Right renal cortex interstitium (tissue), 3 donors: ENCODE measurements around the gene TBL3. TPM values are rescaled to one million over a fixed set of nuclear protein-coding genes. Genes with fewer than 3 reads are reported as not detected.

Source experiments
- DNase-seq, 3 donors: peaks; one replicate each; pipeline ENCODE4 v3.0.0-alpha.2; 2013; ENCODE audit warnings: low read depth in 3 of 3, low spot score in 2 of 3
- polyA plus RNA-seq, 3 donors: library from polyadenylated mRNA; unstranded; fragments of 120-200 nt; gene quantifications; one replicate each; pipeline ENCODE4 v1.2.1, GENCODE V29; 2013; ENCODE audit not compliant: insufficient read length in 3 of 3

The TBL3 gene
- polyA plus RNA-seq, 3 donors = 27.4 to 34.3 (median 32.0) TPM

DNA sequence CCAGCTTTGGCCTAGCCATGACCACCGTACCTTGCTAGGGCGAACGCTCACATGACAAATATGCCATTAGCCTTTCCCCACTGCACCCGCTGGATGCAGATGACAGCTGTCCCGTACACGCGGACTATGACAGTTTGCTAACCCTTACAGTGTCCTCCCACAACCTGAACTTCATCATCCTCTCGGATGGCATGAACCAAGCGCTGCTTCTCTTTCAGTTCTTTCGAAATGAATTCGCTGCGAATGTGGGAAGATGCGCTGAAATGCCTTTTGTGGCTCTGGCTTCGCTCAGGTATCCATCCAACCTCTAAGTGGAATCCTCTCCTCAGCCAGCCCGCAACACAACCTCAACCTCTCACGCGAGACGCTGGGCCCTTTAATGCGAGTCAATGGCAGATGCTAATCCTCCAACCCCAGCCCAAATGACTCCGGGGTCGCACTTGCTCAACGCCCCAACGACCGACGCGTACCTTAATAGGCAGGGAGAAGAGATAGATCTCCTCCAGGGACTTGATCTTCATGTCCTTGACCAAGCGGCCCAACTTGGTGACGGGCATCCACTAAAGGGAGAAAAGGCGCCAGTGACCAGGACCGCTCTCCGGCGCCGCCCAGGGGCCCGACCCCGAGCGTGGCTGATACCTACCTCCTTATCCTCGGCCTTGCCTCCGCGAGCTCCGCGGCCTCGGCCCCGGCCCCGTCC is 7.9 kb upstream of the TBL3 start:
- no peak for DNase-seq

DNA sequence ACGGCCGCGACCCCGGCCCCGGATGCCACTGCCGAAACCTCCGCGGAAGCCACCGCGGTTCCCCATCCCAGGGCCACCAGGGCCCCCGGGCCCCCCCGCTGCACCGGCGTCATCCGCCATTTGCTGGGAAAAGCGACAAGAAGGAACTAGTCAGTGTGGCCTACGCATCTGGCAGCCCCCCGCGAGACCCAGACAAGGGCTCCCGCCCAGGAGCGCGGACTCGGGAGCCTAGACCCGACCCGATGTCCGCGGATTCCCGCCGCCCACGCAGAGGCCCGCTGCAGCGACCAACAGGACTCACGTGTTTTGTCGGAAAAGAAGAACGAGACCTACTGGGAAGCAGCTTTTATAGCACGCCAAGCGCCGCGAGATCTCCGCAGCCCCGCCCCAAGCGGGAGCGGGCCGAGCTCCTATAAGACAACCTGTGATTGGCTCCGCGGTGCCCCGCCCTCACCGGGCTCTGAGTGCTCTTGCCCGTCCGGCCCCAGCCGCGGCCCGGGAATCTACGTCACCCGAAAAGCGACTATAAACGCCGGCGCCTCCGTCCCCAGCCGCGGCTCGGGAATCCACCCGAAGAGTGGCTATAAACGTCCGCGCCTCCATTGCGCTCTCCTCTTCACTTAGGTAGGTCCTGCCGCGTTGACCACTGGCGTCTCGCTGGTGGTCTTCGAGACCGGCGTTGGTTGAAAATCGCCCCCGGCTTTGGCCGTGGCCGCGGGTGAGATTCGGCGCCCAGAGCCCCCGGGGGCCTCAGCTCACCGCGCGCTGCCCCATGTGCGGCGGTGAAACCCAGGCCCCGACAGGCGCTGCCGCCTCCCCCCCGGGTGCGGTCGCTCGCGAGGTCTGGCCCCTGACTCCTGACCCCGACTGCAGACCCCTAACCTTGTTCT is 7.1 kb upstream of the TBL3 start, which contains the start of gene RPS2:
Gene RPS2 (minus strand): TSS at position 321 of the 890 bp plus-strand sequence. CDS start 201 bp downstream, at position 120.
- peak; percentile 93 to 97 (median 94) for DNase-seq

DNA sequence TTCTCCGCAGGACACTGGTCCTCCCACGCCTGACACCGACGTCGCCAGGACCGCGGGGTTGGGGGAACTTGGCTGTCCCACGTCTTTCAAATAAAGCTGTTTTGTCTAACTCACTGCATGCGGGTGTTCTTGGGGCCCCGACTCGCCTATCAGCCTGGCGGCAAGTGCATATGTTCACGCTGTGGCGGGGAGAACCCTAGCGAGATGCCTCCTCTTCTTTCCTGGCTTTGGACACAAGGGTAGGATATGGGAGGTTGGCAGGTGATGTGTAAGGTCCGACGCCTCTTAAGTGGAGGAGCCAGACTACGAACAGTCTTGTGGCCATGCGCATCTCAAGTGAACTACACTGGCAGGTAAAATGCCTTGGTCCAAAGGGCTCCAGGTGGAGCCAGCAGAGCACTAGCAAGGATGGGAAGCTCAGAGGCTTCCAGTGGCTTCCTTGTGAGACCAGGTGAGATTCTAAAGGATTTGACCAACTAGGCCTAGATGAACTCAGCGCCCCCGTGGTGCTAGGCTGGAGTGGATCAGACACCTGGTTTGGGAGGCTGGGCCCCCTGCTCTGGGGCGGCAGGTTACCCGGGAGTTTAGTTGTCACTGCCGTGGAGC is 6.4 kb upstream of the TBL3 start:
- no peak for DNase-seq

DNA sequence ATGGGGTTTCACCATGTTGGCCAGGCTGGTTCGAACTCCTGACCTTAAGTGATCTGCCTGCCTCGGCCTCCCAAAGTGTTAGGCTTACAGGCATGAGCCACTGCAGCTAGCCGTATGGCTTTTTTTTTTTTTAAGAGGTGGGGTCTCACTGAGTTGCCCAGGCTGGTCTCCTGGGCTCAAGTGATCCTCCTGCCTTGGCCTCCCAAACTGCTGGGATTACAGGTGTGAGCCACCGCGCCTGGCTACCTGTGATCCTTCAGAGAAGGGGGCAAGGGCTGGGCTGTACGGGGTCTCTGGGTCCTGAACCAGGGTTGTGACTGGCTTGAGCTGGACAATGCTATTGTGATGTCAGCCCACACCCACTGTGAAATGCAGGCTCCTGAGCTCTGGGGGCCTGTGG is 5.4 kb upstream of the TBL3 start, which contains the start of gene RNF151:
Gene RNF151 (plus strand): TSS at position 397 of the 400 bp plus-strand sequence. CDS start 26 bp downstream, outside the sequence.
- DNase-seq = no peak

DNA sequence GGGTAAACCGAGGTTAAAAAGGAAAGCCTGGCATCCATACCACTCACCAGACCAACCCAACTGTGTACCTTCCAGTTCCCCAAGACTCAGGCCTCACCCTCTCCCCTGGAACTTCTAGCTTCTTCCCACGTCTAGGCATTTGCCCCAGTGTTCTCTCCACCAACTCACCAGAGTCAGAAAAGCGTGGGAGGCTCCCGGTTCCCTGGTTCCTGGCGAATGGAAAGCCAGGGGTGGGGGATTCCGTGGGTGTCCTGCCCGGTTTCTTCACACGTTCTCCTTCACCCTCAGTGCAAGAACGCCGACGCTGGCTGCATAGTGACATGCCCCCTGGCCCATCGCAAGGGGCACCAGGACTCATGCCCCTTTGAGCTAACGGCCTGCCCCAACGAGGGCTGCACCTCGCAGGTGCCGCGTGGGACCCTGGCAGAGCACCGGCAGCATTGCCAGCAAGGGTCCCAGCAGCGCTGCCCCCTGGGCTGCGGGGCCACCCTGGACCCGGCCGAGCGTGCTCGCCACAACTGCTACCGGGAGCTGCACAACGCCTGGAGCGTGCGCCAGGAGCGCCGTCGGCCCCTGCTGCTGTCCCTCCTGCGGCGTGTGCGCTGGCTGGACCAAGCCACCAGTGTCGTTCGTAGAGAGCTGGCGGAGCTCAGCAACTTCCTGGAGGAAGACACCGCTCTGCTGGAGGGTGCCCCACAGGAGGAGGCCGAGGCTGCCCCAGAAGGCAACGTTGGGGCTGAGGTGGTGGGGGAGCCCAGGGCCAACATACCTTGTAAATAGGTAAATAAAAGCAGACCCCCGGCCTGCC is 3.5 kb upstream of the TBL3 start:
- DNase-seq = no peak

DNA sequence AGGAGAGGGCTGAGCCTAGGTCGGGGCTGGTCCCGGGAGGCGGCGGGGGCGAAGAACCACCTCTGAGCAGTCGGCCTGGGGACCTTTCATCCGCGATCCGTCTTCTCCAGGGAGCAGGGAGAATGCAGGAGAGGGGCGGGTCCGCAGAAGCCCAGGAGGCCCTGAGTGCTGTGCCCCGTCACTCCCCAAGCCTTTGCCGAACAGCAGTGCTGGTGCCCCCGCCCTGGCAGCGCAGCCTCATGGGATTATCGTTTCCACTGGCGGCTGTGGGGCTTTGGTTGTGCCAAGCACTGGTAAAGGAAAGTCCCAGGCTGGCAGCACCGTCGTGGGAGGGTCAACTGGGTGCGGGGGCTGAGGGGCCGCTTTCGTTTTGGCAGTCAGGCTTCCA is 631 bp downstream of the TBL3 start:
- DNase-seq = no peak

DNA sequence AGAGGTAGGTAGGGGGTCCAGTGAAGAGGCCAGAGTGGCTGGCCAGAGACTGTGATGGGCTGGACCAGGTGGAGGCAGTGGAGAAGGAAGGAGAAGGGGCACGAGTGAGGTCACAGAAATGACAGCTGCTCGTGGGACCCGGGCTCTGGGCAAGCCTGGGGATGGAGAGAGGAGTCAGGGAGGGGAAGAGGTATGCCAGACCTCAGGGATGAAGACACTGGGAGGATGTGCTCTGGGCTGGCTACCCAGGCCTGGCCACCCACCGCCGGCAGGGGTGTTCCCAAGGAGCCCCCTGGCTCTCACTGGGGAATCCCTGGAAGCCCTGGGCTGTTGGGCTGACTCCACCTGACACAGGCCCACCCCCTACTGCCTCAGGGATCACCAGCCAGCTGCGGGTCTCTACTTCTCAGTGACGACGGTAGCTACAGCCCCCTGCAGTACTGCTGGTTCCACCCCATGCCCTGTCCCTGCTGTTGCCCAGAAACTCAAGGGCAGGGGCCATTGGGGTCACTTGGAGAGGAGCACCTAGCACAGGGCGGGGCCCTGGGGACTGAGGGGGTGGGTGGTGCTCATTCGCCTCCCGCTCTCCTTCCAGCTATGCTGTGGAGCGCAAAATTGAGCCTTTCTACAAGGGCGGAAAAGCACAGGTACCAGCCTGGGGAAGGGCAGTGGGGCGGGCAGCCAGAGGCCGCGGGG is 1.8 kb downstream of the TBL3 start:
- DNase-seq = no peak

DNA sequence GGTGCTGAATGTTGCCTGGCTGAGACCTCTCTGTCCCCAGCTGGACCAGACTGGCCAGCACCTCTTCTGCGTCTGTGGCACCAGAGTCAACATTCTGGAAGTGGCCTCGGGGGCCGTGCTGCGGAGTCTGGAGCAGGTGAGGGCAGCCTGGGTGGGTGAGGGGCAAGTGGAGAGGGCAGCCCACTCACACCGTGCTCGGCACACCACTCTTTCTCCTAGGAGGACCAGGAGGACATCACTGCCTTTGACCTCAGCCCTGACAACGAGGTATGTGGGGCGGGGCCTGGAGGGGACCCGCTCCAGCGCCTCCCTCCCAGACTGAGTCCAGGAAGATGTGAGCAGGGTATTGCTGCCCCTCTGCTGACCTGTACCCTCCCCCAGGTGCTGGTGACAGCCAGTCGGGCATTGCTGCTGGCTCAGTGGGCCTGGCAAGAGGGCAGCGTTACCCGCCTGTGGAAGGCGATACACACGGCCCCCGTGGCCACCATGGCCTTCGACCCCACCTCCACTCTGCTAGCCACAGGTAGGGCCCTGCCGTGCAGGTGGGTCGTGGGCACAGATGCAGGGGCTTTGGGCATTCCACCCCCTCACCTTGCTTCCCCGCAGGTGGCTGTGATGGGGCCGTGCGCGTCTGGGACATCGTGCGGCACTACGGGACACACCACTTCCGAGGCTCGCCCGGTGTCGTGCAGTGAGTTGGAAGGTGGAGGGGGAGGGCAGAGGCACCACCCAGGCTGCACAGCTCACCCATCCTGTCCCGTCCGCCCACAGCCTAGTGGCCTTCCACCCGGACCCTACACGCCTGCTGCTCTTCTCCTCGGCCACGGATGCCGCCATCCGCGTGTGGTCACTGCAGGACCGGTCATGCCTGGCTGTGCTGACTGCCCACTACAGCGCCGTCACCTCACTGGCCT is 2.6 kb downstream of the TBL3 start:
- no peak for DNase-seq

DNA sequence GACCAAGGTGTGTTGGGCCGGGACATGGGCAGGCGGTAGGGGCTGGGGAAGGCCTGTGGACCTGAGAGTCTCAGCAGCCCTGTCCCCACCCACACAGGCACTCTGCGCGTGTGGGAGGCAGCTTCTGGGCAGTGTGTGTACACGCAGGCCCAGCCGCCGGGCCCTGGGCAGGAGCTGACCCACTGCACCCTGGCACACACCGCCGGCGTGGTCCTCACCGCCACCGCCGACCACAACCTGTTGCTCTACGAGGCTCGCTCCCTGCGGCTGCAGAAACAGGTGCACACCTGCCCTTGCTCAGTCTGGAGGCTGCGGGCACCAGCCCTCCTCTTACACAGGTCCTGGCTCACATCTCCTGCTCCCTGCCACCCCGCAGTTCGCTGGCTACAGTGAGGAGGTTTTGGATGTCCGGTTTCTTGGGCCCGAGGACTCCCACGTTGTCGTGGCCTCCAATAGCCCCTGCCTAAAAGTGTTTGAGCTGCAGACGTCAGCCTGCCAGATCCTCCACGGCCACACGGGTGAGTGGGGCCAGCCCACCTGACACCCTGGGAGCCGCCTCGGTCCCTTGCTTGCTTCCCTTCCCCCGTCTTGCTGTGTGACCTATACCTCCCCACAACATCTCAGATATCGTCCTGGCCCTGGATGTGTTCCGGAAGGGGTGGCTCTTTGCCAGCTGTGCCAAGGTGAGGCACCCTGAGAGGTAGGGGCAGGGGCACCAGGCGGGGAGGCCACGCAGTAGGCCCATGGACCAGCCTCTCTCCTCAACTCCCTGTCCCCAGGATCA is 3.8 kb downstream of the TBL3 start:
- no peak for DNase-seq

DNA sequence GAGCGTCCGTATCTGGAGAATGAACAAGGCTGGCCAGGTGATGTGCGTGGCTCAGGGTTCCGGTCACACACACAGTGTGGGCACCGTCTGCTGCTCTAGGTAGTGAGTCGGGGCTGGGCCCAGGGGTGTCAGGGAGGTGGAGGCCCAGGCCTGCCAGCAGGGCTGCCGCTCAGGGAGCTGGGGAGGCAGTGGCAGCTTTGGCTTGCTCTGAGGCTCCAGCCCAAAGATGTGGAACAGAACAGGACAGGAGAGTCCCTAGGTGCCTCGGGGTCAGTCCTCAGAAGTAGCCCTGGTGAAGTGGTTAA is 4.3 kb downstream of the TBL3 start:
- no peak for DNase-seq

DNA sequence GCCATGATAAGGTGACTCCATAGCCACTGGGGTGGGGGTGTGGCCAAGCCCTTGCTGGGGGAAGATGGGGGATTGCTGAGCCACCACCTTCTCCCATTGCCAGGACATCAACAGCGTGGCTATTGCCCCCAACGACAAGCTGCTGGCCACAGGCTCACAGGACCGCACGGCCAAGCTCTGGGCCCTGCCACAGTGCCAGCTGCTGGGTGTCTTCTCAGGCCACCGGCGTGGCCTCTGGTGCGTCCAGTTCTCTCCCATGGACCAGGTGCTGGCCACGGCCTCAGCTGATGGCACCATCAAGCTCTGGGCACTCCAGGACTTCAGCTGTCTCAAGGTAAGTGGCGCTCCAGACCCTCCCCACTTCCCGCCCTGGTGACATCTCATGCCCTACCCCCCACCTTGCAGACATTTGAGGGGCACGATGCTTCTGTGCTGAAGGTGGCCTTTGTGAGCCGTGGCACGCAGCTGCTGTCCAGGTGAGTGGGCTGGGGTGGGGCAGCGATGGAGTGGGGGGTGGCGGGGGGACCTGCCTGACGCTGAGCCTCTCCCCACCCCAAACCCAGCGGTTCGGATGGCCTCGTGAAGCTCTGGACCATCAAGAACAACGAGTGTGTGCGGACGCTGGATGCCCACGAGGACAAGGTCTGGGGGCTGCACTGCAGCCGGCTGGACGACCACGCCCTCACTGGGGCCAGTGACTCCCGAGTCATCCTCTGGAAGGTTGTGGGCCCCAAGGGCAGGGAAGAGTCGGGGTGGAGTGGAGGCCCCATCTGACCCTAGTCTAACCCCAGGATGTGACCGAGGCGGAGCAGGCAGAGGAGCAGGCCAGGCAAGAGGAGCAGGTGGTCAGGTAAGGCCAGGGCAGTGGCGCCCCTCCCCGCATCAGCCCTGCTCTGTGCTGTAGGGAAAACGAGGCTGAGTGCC is 5.4 kb downstream of the TBL3 start:
- DNase-seq = no peak

DNA sequence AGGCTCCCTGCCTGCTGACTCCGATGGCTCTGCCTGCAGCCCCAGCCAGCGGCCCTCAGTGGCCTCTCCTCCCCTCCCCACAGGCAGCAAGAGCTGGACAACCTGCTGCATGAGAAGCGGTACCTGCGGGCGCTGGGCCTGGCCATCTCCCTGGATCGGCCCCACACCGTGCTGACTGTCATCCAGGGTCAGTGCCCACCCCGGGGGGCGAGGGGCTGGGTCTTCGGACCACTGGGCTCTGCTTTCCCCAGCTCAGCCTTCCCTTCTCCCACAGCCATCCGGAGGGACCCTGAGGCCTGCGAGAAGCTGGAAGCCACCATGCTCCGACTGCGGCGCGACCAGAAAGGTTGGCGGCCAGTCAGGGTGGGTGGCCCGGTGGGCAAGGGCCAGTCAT is 6.0 kb downstream of the TBL3 start:
- no peak for DNase-seq

DNA sequence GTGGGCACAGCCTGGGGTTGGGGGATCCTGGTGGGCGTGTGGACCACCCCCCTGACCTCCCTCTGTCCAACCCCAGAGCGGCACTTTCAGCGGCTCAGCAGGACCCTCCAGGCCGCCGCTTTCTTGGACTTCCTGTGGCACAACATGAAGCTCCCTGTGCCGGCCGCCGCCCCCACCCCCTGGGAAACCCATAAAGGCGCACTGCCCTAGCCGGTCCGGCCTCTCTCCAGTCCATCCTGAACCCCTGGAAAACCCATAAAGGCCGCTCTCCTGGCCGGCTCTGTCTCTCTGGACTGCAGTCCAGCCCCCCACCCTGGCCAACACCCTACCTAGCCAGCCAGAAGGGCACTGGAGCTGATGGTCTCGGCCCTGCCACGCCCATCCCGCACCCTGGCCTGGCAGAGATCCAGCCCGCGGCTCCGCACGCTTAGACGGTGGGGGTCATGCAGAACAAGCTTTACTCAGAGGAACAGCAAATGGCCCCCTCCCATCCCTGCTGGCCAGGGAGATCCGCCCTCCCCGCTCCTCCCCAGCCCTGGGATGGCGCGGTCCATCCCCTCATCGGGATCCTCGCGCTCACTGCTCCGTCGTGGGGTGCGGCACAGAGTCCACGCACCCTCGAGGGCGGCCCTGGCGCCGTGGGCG is 6.7 kb downstream of the TBL3 start:
- no peak for DNase-seq

DNA sequence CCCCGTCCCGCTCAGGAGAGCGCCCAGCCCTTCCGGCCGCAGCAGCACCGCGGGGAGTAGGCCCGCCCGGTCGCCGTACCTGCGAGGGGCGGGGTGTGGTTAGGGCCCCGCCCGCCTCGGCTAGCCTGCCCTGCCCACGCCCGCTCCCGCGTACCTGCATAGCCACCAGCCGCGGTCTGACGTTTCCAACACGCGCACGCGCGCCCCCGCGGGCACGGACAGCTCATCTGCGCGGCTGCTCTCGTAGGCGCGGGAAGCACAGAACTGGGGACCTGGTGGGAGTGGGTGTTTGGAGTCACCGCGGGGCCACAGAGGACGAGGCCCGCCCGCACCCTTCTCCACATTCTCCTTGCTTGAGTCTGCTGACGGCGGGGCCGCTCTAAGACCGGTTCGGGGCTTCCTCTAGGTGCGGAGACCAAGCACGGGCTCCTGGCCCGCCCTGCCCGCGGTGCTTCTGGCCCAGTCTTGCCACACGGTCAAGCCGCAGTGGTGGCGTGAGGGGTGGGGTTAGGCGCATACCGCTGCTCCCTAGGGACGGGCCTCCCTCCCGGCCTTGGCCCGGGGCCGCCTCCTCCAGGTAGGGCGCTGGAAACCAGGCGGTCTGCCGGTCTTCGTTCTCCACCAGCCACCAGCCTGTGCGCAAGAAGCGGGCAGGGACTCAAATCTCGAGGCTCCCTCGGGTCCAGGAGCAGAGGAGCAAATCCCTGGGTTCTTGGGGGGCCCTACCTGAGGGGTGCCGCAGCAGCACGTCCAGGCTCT is 7.6 kb downstream of the TBL3 start:
- no peak for DNase-seq

DNA sequence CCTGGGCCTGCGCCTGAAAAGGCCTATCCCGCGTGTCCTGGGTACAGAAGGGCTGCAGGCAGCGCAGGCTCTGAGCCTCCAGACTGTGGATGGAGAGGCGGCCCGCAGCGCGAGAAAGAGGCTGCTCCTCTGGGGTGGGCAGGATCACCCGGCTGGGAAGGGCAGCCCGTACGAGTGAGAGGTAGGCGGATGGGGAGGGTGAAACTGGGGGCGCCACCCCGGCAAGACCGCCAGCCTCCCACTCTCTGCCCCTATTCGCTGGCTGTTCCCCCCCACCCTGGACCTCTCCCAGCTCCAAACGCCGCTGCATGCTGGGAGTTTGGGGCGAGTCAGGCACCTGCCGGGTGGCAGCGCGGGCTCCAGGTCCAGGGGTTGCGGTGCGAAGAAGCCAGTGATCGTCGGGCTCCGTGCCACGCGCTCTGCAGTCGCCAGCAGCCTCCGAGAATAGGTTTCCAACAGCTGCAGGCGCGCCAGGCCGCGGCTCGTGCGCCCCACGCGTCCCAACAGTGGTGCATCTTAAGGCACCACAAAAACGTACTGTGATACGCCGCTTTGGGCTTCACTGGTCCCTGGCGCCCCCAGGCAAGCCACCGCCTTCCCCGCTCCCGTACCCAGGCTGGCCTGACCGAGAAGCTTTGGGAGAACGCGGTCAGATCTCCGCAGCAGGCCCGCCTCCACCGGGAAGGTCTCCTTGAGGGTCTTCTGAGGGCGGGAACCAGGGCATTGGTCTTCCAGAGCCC is 8.3 kb downstream of the TBL3 start:
- DNase-seq = no peak

DNA sequence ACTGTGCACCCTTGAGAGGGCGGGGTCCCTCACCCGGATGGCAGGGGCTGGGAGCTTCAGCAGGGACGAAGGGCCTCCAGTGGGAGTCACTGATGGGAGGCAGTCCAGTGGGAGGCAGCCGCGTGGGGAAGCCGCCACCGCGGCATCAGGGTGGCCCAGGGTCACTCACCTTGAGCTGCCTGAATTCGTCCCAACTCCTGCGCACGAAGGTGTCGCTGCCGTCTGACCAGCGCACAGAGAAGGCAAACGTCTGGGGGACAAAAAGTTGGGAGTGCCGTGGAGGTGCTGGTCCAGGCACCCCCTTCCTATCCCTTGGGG is 8.9 kb downstream of the TBL3 start:
- DNase-seq = no peak
